GM21381 (cell line): ENCODE measurements around the gene MSANTD3.

Source experiments
- ATAC-seq: cut with Tn5 transposase; IDR thresholded peaks from one replicate; pipeline ENCODE4 v1.9.1; 2021; ENCODE audit warnings: mild to moderate bottlenecking, moderate library complexity; ENCODE audit not compliant: unreplicated experiment

The MSANTD3 gene

GRCh38 chr9:100499460-100499859 is 72.5 kb downstream of the MSANTD3 start:
- ATAC-seq: no peak

GRCh38 chr9:100499866-100500265 is 72.9 kb downstream of the MSANTD3 start:
- ATAC-seq: no peak
